Tibial nerve (tissue), 4 donors: Measurements from ENCODE around the gene PHC3. TPM values are rescaled to one million over a fixed set of nuclear protein-coding genes. Genes with fewer than 3 reads are reported as not detected.

Experiments
- DNase-seq, 2 donors: peaks; one replicate each; pipeline ENCODE4 v3.0.0-alpha.2; 2019; ENCODE audit warnings: low spot score in 2 of 2
- H3K27ac ChIP-seq, 4 donors: fragments of 200-600 bp; sonication (generic) in 3 of 4; one replicate each; pipeline ENCODE4 v1.5.1; 2017 to 2019; ENCODE audit warnings: mild to moderate bottlenecking in 1 of 4
- H3K27me3 ChIP-seq, 2 donors: fragments of 200-600 bp; sonication (generic) in 1 of 2; one replicate each; pipeline versions ENCODE4 v1.5.1 to v1.6.0; 2017 to 2019
- H3K36me3 ChIP-seq, 3 donors: fragments of 200-600 bp; sonication (generic); one replicate each; pipeline ENCODE4 v1.5.1; 2018 to 2019
- H3K4me1 ChIP-seq, 4 donors: fragments of 200-600 bp; sonication (generic) in 3 of 4; one replicate each; pipeline ENCODE4 v1.5.1; 2017 to 2019
- H3K4me3 ChIP-seq, 4 donors: fragments of 200-600 bp; sonication (generic) in 3 of 4; one replicate each; pipeline ENCODE4 v1.5.1; 2017 to 2019; ENCODE audit warnings: mild to moderate bottlenecking in 1 of 4, moderate library complexity in 1 of 4
- H3K9me3 ChIP-seq, 4 donors: fragments of 200-600 bp; sonication (generic) in 3 of 4; one replicate each; pipeline ENCODE4 v1.5.1; 2017 to 2019
- CTCF ChIP-seq, 5 experiments: fragments of 200-600 bp in 3 of 5; fragments of 450-650 bp in 2 of 5; sonication (generic) in 3 of 5; IDR thresholded peaks; one replicate each; pipeline ENCODE4 v1.5.1; 2016 to 2019; ENCODE audit warnings: antibody characterized with exemption in 5 of 5, mild to moderate bottlenecking in 3 of 5, moderate library complexity in 2 of 5
- EP300 ChIP-seq, 2 donors: sonication (generic); formaldehyde crosslinking; IDR thresholded peaks; one replicate each; pipeline ENCODE4 v1.6.1; 2017; ENCODE audit warnings: antibody characterized with exemption in 2 of 2, mild to moderate bottlenecking in 1 of 2
- POLR2A ChIP-seq, 2 donors: fragments of 450-650 bp; IDR thresholded peaks; one replicate each; pipeline ENCODE4 v1.6.1; 2017; ENCODE audit warnings: antibody characterized with exemption in 2 of 2, mild to moderate bottlenecking in 2 of 2, moderate library complexity in 2 of 2
- WGBS, 2 donors: methylation state at CpG; one replicate each; pipeline ENCODE4 v1.1.5; 2018; 5-methylcytosine and 5-hydroxymethylcytosine counted together
- small RNA-seq: library from RNA; depleted of rRNA; stranded (forward); fragments of <200 nt; gene quantifications from one replicate; pipeline ENCODE3, GENCODE V24; 2016
- total RNA-seq, 4 donors: library from RNA; depleted of rRNA; stranded (reverse); fragments of >200 nt; gene quantifications; one replicate each; pipeline ENCODE4 v1.1.0, GENCODE V29; 2016

The PHC3 gene
- total RNA-seq, 4 donors from 2014 or later, result 63.8 to 124 (median 112) TPM

- Histone ChIP-seq H3K9me3 (no peaks in the 10 kb centered on the region), H3K4me3 (no peak overlapping the region), H3K4me1 (peaks cover 0 to 26% (median 9%) of the 10 kb centered on the region in 4 donors), H3K27ac (no peak overlapping the region), H3K36me3 (no peaks in the 10 kb centered on the region), H3K27me3 (peaks cover 0 to 82% of the 10 kb centered on the region in 2 donors)
- no peak for DNase-seq
- TF ChIP-seq EP300 (IDR thresholded peaks at IDR 0.05) (no peak), CTCF (IDR thresholded peaks at IDR 0.05) (no peak), POLR2A (IDR thresholded peaks at IDR 0.05) (no peak)
- 18 to 28% methylated on average over 8 of the region's 8 CpGs for WGBS, 2 donors
Observed at GRCh38 chr3:170040418-170040817, 141.1 kb downstream of the PHC3 start.

- TF ChIP-seq EP300 (IDR thresholded peaks at IDR 0.05) (no peak), CTCF (IDR thresholded peaks at IDR 0.05) (no peak), POLR2A (IDR thresholded peaks at IDR 0.05) (no peak)
- Histone ChIP-seq H3K36me3 (no peaks in the 10 kb centered on the region), H3K4me1 (peaks cover 0 to 26% (median 9%) of the 10 kb centered on the region in 4 donors), H3K27ac (peak overlapping the region in 1 of 4 donors; percentile 41), H3K27me3 (peaks cover 0 to 81% of the 10 kb centered on the region in 2 donors), H3K4me3 (peak overlapping the region; percentile 28 to 62 (median 46)), H3K9me3 (no peaks in the 10 kb centered on the region)
- 6 to 17% methylated on average over 30 to 49 of the region's 51 CpGs for WGBS, 2 donors
- no peak for DNase-seq
Observed at GRCh38 chr3:170038434-170039110, 143.0 kb downstream of the PHC3 start.

Small RNA genes lying within 50 kb of the gene (small RNA-seq; reads per million reads assigned to genes)
- gene RNU4-38P (not detected), gene RNU6-315P (not detected)

Other genes with a start within 250 kb of the PHC3 start
- 10 to 100 TPM; 36.0 to 53.3 (median 45.7) TPM for gene SEC62, start 214.9 kb downstream of the PHC3 start, total RNA-seq
- gene GPR160, start 143.7 kb downstream of the PHC3 start, total RNA-seq, result 10 to 100 TPM in 1 of 4 donors, 1 to 10 TPM in 3; 1.7 to 17.7 (median 3.7) TPM
- 10 to 100 TPM; 28.2 to 54.2 (median 34.3) TPM for gene PRKCI, start 40.7 kb upstream of the PHC3 start, total RNA-seq
- gene SKIL, start 176.0 kb upstream of the PHC3 start, total RNA-seq, result 10 to 100 TPM; 28.2 to 47.9 (median 43.4) TPM
- gene CLDN11, start 237.1 kb upstream of the PHC3 start, total RNA-seq, result 10 to 100 TPM; 32.0 to 65.1 (median 52.8) TPM